NCI-H510A (cell line): Measurements from ENCODE around the gene GPR107.
"Not testable (repeated sequence)": the region's sequence is repeated elsewhere in the genome, so short reads cannot be mapped to it uniquely, and the experiment has no call there.

Experiments used
- DNase-seq: peaks from one replicate; lab custom pipeline; 2025; lab: John Stamatoyannopoulos, UW

The GPR107 gene

DNA sequence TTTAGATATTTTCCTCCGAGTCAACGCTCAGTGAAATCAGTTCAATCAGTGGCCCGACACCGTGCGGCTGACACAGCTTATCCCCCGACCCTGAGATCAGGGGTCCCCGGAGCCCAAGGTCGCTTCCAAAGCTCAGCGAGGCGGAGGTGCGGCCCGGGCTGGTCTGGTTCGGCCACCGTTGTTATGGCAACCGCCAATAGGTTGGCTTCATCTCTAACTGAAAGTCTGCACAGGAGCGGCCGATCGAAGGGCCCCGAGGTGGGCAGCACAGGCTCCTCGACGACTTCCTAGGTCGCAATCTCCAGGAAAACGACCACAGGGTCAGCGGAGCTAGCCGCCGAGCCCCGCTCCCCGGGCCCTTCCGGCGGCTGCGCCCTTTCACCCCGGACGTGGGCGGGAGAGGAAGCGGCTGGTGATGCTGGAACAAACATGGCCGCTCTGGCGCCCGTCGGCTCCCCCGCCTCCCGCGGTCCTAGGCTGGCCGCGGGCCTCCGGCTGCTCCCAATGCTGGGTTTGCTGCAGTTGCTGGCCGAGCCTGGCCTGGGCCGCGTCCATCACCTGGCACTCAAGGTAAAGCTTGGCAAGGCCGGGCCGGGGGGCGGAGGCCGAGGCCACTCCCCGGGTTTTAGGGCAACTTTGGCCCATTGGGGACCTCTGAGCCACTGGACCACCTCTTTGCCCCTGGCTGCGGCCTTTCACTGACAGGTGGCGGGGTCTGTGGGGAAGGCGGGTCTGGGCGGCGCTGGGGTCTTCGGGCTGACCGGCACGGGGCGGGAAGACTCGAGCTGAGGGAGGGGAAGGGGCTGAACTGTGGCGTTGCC lies at the start of gene GPR107:
GPR107 (plus strand) TSS at position 403 of the 821 bp plus-strand sequence; CDS start at position 430, 27 bp downstream.
- peak; percentile 67 for DNase-seq

- no peak for DNase-seq
Measured at GRCh38 chr9:130003943-130004552, 49.7 kb upstream of the GPR107 start.

- DNase-seq, result not testable (repeated sequence)
Measured at GRCh38 chr9:130006952-130007351, 46.8 kb upstream of the GPR107 start.

GRCh38 chr9:130008538-130008937 lies 45.2 kb upstream of the GPR107 start:
- DNase-seq, result no peak

- DNase-seq, result not testable (repeated sequence)
Measured at GRCh38 chr9:130009546-130009945, 44.2 kb upstream of the GPR107 start.

- DNase-seq, result no peak
Measured at GRCh38 chr9:130010151-130010988, 43.3 kb upstream of the GPR107 start.

- no peak for DNase-seq
Measured at GRCh38 chr9:130013326-130013725, 40.4 kb upstream of the GPR107 start.

DNA sequence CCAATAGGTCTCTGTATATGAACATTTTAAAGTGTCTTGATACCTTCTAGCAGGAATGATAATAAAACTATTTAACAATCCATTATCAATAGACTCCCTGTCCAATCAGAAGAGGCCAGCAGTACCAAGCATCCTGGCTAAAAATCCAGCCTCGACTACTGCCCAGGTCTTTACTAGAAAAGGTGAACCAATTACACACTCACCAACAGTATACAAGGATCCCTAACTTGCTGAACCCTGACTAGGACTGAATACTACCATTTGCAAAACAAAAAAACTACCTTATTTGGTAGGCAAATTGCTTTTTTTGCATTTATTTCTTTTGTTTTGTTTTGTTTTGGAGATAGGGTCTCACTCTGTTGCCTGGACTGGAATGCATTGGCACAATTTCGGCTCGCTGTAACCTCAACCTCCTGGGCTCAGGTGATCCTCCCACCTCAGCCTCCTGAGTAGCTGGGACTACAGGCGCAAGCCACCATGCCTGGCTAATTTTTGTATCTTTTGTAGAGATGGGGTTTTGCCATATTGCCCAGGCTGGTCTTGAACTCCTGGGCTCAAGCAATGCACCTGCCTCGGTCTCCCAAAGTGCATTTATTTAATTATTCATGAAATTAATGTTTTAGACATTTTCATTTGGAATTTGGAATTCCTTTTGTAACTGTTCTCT lies 38.2 kb upstream of the GPR107 start:
- DNase-seq, result no peak

DNA sequence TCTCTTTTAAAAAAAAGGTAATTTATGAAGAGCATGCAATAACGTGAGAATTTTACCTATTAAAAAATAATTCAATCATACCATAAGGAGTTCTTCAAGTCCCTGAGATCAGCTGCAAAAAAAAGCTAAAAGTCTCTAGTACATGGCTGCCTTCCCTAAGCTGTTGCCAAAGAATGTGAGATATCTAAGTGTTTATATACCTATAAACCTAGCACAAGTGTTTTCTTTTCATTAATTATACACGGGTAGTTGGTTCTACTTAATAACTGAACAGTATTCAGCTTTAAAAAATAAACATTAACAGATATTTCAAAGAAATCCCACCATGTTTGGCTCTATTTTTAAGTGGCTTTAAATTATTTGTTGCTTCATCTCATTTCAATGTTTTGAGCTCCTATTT lies 36.6 kb upstream of the GPR107 start:
- no peak for DNase-seq

GRCh38 chr9:130017510-130017909 lies 36.2 kb upstream of the GPR107 start:
- DNase-seq, result not testable (repeated sequence)

DNA sequence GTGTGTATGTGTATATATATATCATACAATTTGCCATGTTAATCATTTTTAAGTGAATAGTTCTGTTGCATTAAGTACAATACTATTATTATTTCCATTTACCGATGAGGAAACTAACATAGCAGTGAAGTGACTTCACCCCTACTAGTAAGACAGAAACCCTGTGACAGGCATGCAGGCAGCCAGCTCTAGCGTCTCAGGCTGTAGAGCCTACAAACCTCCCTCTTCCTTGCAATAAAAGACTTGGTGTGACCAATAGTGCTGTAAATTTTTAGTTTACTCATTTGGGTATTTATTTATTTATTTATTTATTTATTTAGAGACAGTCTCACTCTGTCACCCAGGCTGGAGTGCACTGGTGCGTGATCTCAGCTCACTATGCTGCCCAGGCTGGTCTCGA lies 35.4 kb upstream of the GPR107 start:
- no peak for DNase-seq

DNA sequence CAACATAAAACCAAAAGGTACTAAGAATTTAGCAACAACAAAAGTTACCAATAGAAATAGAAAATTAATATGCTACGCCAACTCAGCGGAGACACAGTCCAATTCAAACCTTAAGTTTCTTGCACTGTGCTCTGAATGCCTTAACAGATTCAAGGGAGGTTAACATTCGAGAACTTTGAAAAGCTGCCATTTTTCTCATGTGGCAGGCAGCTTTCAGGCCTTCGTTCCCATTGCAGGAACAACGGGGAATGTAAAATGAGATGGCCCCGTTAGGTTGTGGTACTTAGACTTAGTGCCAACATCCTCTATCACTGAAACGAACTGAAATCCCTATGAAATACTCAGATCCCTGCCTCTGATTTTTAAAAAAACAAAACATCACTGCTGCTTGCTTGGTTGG lies 33.1 kb upstream of the GPR107 start:
- no peak for DNase-seq

DNA sequence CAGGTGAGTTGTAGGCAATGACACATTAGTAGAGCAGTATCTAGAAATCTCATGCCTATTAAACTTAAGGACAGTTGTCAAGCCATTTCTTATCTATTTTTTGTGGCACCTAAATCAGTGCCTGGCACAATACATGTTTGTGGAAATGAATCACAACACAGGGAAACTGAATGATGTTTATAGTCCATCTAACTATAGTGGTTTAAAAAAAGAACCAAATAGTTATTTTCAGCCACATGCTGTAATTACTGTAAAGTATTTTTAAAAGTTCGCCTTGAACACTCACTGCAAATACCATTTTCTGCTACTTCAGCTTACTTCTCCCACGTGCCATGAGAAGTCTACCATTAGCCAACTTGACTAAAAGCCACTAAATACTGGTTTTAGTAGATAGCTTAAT lies 32.6 kb upstream of the GPR107 start:
- no peak for DNase-seq

GRCh38 chr9:130021842-130022241 lies 31.9 kb upstream of the GPR107 start:
- DNase-seq, result not testable (repeated sequence)

- no peak for DNase-seq
Measured at GRCh38 chr9:130022566-130023143, 31.1 kb upstream of the GPR107 start.

GRCh38 chr9:130023144-130023787 lies 30.4 kb upstream of the GPR107 start:
- no peak for DNase-seq

GRCh38 chr9:130023994-130024596 lies 29.6 kb upstream of the GPR107 start:
- no peak for DNase-seq

GRCh38 chr9:130024597-130024994 lies 29.1 kb upstream of the GPR107 start:
- no peak for DNase-seq

- DNase-seq, result no peak
Measured at GRCh38 chr9:130026583-130027340, 26.9 kb upstream of the GPR107 start.
